H1 (cell line): ENCODE data around the gene GOLGA7B. TPM values are rescaled to one million over a fixed set of nuclear protein-coding genes. Genes with fewer than 3 reads are reported as not detected.

ENCODE experiments used
- BRCA1 ChIP-seq: IDR thresholded peaks from 2 replicates; pipeline ENCODE4 v1.6.1; 2012; ENCODE audit warnings: low read depth, low read length, improper control_type of control experiment
- SIX5 ChIP-seq: IDR thresholded peaks from 2 replicates; pipeline ENCODE4 v1.6.1; 2011; ENCODE audit warnings: mild to moderate bottlenecking, low read depth, low read length
- polyA plus RNA-seq, 7 experiments: library from polyadenylated mRNA; depleted of rRNA in 3 of 7; stranded (reverse) in 5 of 7; unstranded in 2 of 7; fragments of >200 nt in 5 of 7; fragments of 200-250 nt in 2 of 7; gene quantifications; 1 replicate in 5 of 7; 2 replicates in 1 of 7; 4 replicates in 1 of 7; pipeline versions ENCODE4 v1.2.1 to v1.2.3, GENCODE V29; 2011 to 2013; ENCODE audit warnings: missing spikeins in 2 of 7, mixed read lengths in 2 of 7
- total RNA-seq: library from RNA; stranded (reverse); fragmentation: NEBNext Ultra II Directional; extraction: Animal tissue kit (Norgen Biotek cat#: 25700); gene quantifications from 2 replicates; pipeline ENCODE4 v1.2.1, GENCODE V29; 2021
- TF ChIP-seq, protein P1 (sequence below): IDR thresholded peaks from 2 replicates; pipeline ENCODE4 v1.6.1; 2012; ENCODE audit warnings: low read length, inconsistent platforms

GOLGA7B gene
- total and polyA plus RNA-seq, 2 of the 8 experiments (the other 6 are each of a cell fraction or from before 2014, with no cell fraction given), result 0.04 to 0.14 TPM

DNA sequence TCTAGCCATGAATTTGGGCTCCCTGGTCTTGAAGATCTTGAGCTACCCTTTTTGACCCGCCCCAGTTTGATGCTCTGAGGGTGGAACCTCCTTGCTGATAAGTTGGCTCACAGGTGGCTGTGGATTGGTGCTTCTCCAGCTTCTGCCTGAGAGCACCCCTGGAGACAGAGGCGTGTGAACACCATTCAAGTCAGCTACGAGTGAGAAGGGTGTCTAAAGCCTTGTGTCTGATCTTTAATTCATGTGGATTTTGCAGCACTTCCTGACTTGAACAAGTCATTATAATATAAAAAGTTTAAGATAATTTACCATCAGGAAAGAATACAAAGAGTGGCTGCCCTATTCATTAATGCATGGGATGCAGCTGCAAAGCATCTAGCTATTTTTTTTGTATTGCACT, 37.7 kb upstream of the GOLGA7B start (continued):
- TF ChIP-seq BRCA1 (no peak), SIX5 (no peak)
- TF ChIP-seq, protein P1, sequence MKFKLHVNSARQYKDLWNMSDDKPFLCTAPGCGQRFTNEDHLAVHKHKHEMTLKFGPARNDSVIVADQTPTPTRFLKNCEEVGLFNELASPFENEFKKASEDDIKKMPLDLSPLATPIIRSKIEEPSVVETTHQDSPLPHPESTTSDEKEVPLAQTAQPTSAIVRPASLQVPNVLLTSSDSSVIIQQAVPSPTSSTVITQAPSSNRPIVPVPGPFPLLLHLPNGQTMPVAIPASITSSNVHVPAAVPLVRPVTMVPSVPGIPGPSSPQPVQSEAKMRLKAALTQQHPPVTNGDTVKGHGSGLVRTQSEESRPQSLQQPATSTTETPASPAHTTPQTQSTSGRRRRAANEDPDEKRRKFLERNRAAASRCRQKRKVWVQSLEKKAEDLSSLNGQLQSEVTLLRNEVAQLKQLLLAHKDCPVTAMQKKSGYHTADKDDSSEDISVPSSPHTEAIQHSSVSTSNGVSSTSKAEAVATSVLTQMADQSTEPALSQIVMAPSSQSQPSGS, result no peak
- TF ChIP-seq, all 59 proteins: peak for 0
